T-cell (primary cell): Measurements from ENCODE around the gene EXOC4. TPM values are rescaled to one million over a fixed set of nuclear protein-coding genes. Genes with fewer than 3 reads are reported as not detected.

ENCODE experiments used
- ATAC-seq, 4 experiments: fragments of 200-7000 bp in 3 of 4; fragments of 150-1000 bp in 1 of 4; cut with Tn5 transposase; replicated peaks in 1 of 4; 1 replicate in 3 of 4; 2 replicates in 1 of 4; pipeline ENCODE4 v1.10.0; 2021; ENCODE audit warnings: moderate library complexity in 3 of 4, mild to moderate bottlenecking in 2 of 4, moderate number of reproducible peaks in 1 of 4
- CTCF ChIA-PET, 2 donors: fragments of 300-600 bp; sonication (Branson Sonifier 250); formaldehyde crosslinking; loops; one replicate each; lab custom pipeline; 2022; ENCODE audit warnings: antibody characterized with exemption in 2 of 2; lab: Charles Lee
- POLR2A ChIA-PET, 2 donors: fragments of 300-600 bp; sonication (Branson Sonifier 250); formaldehyde crosslinking; loops; one replicate each; lab custom pipeline; 2022; ENCODE audit warnings: antibody characterized with exemption in 2 of 2; lab: Charles Lee
- DNase-seq, 35 experiments: peaks; one replicate each; pipeline versions ENCODE4 v3.0.0 to v3.0.0-alpha.2; 2013 to 2023
- H3K27ac ChIP-seq: one replicate; pipeline ENCODE4 v1.5.1; 2013; ENCODE audit warnings: low read length
- H3K27me3 ChIP-seq, 2 experiments: replicated peaks in 1 of 2; 1 replicate in 1 of 2; 2 replicates in 1 of 2; pipeline versions ENCODE4 v1.6.1 to v1.7.0; 2013; ENCODE audit warnings: low read length in 1 of 2, mixed read lengths in 1 of 2; ENCODE audit not compliant: control insufficient read depth in 2 of 2, insufficient read depth in 2 of 2; ENCODE audit errors: extremely low read depth in 1 of 2
- H3K36me3 ChIP-seq, 2 donors: 1 replicate in 1 of 2; 2 replicates in 1 of 2; pipeline versions ENCODE4 v1.6.1 to v1.7.0; 2013; ENCODE audit warnings: low read length in 1 of 2; ENCODE audit not compliant: control insufficient read depth in 2 of 2, insufficient read depth in 1 of 2; ENCODE audit errors: extremely low read depth in 1 of 2
- H3K4me1 ChIP-seq, 2 experiments: 1 replicate in 1 of 2; 2 replicates in 1 of 2; pipeline versions ENCODE4 v1.6.1 to v1.7.0; 2013; ENCODE audit warnings: low read length in 2 of 2, mixed read lengths in 1 of 2; ENCODE audit not compliant: insufficient read depth in 2 of 2, control insufficient read depth in 1 of 2; ENCODE audit errors: extremely low read depth in 1 of 2
- H3K4me3 ChIP-seq, 2 donors: 1 replicate in 1 of 2; 2 replicates in 1 of 2; pipeline versions ENCODE4 v1.5.1 to v1.7.0; 2013; ENCODE audit warnings: mild to moderate bottlenecking in 2 of 2, low read length in 1 of 2, moderate library complexity in 1 of 2; ENCODE audit not compliant: control insufficient read depth in 1 of 2; ENCODE audit errors: extremely low read depth in 1 of 2
- H3K9me3 ChIP-seq: 2 replicates; pipeline ENCODE4 v1.7.0; 2013
- H3K27ac Mint-ChIP-seq, 2 donors: one replicate each; pipeline ENCODE4 v1.8.0; 2020 to 2021; ENCODE audit warnings: mild to moderate bottlenecking in 2 of 2, mixed read lengths in 2 of 2
- H3K27me3 Mint-ChIP-seq, 2 donors: one replicate each; pipeline ENCODE4 v1.8.0; 2021 to 2022; ENCODE audit warnings: mixed read lengths in 2 of 2
- H3K36me3 Mint-ChIP-seq: one replicate; pipeline ENCODE4 v1.8.0; 2021; ENCODE audit warnings: mixed read lengths
- H3K4me1 Mint-ChIP-seq, 3 donors: one replicate each; pipeline ENCODE4 v1.8.0; 2020 to 2022; ENCODE audit warnings: mixed read lengths in 3 of 3, mild to moderate bottlenecking in 1 of 3
- H3K4me3 Mint-ChIP-seq, 3 donors: one replicate each; pipeline ENCODE4 v1.8.0; 2020 to 2022; ENCODE audit warnings: mild to moderate bottlenecking in 3 of 3, mixed read lengths in 3 of 3, moderate library complexity in 3 of 3
- H3K9me3 Mint-ChIP-seq, 3 donors: one replicate each; pipeline ENCODE4 v1.8.0; 2020 to 2022; ENCODE audit warnings: mixed read lengths in 3 of 3
- WGBS: methylation state at CpG from one replicate; pipeline ENCODE4 v1.1.5; 2013; ENCODE audit warnings: missing lambda C conversion rate; ENCODE audit not compliant: insufficient coverage; 5-methylcytosine and 5-hydroxymethylcytosine counted together
- total RNA-seq, 35 experiments: library from RNA in 6 of 35; stranded (reverse) in 6 of 35; fragments of 120-200 nt in 1 of 35; gene quantifications; one replicate each; pipeline versions ENCODE4 v1.2.1 to v1.2.4 and lab custom pipeline; 2013 to 2026

Gene EXOC4
- total RNA-seq, 5 donors from 2014 or later (not counting 1 experiment from before 2014, with no cell fraction given) = 58.2 to 108 (median 64.8) TPM

- H3K9me3 Mint-ChIP-seq = no peaks in the 10 kb centered on the region
- H3K27ac Mint-ChIP-seq = no peak overlapping the region
- Histone ChIP-seq H3K36me3 (no peaks in the 10 kb centered on the region), H3K27me3 (no peaks in the 10 kb centered on the region), H3K4me1 (no peaks in the 10 kb centered on the region), H3K27ac (no peak overlapping the region), H3K9me3 (no peaks in the 10 kb centered on the region), H3K4me3 (no peak overlapping the region)
- no peaks in the 10 kb centered on the region for H3K27me3 Mint-ChIP-seq
- DNase-seq = no peak
- POLR2A ChIA-PET = no interaction called here
- WGBS = no CpG with 5 or more reads among the region's 1 CpG
- H3K4me1 Mint-ChIP-seq = peaks cover 0 to 6% (median 0%) of the 10 kb centered on the region in 3 donors
- H3K36me3 Mint-ChIP-seq = peaks cover 21% of the 10 kb centered on the region
- H3K4me3 Mint-ChIP-seq = no peak overlapping the region
- no peak for ATAC-seq
- CTCF ChIA-PET = interaction anchor here in 1 of 2 donors (0.6 kb wide), 1 partner anchor 484 kb away, joined by 9 read pairs; no protein-coding TSS in a partner anchor
Measured at GRCh38 chr7:133672866-133673265, 420.0 kb downstream of the EXOC4 start.

DNA sequence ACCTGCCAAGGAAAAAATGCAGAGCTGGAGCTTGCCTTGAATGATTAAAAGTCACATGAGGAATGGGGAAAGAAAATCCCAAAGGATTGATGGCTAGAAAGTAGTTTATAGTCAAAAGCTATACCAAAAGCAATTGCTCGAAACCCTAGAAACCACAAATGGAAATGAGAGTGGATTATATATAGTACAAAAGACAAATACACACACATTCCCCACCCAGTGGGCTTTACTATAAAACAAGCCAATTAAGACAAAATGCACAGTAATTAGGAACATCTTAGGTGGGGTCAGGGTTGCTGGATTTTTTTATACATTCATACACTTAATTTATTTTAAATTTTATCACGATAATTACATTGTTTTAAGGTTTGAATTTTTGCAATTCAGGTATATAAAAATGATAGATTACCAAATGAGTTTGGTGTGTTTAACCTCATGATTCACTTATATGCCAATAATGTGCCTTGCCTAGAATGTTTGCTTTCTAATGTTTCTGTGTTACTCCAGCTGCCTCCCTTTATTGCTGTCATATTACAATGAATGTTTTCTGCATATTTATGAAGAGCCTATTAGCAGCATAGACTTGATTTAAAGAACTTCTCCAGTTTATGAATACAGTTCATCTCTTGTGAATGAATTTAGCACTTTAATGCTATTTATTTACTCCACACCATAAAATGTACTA is 421.3 kb downstream of the EXOC4 start:
- Mint-ChIP-seq H3K27ac (no peak overlapping the region), H3K4me1 (peaks cover 0 to 6% (median 0%) of the 10 kb centered on the region in 3 donors), H3K27me3 (no peaks in the 10 kb centered on the region), H3K9me3 (no peaks in the 10 kb centered on the region), H3K4me3 (no peak overlapping the region), H3K36me3 (peaks cover 22% of the 10 kb centered on the region)
- no peak for DNase-seq
- POLR2A ChIA-PET = no interaction called here
- CTCF ChIA-PET = no interaction called here
- Histone ChIP-seq H3K27me3 (no peaks in the 10 kb centered on the region), H3K4me1 (no peaks in the 10 kb centered on the region), H3K27ac (no peak overlapping the region), H3K4me3 (no peak overlapping the region), H3K9me3 (no peaks in the 10 kb centered on the region), H3K36me3 (no peaks in the 10 kb centered on the region)
- WGBS = no CpG with 5 or more reads among the region's 2 CpGs
- ATAC-seq = no peak

DNA sequence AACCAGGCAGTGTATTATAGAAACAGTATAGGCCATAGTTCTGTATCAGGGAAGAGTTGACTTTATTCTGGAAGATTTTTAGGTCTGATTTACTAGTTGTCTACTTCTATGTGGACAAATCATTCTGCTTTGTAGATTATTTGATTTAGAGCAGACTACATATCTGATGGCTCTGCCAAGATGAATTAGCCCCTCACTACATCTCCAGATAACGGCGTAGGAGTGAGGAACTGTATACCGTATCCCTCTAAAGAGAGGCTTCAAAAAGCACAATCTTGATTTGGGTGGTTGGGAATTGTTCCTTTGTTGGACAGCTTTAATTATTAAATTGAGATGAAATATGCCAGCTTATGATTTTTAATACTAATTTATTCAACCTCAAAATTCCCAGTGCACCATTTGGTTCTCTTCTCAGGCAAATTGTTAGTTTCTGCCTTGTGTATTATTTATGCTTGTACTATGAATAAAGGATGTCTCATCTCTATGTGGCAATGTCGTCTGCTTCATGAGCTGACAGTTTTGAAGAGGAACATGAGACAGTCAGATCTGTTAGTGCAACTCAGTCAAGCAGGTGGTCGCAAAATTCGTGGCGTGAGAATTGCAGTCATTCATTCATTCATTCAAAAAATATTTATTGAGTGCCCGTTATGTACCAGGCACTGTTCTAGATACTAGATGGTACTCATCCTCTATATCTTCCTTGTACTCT is 422.8 kb downstream of the EXOC4 start:
- H3K27me3 Mint-ChIP-seq = no peaks in the 10 kb centered on the region
- POLR2A ChIA-PET = no interaction called here

GRCh38 chr7:133676805-133677370 is 424.0 kb downstream of the EXOC4 start:
- Mint-ChIP-seq H3K27me3 (no peaks in the 10 kb centered on the region), H3K9me3 (no peaks in the 10 kb centered on the region), H3K4me1 (peaks cover 0 to 6% (median 0%) of the 10 kb centered on the region in 3 donors), H3K4me3 (no peak overlapping the region), H3K36me3 (peaks cover 23% of the 10 kb centered on the region), H3K27ac (no peak overlapping the region)
- no peaks in the 10 kb centered on the region for H3K27me3 ChIP-seq
- DNase-seq (no peak), ATAC-seq (no peak)
- ChIA-PET CTCF (interaction anchor here in 1 of 2 donors (0.6 kb wide), 1 partner anchor 229 kb away, joined by 3 read pairs; no protein-coding TSS in a partner anchor), POLR2A (interaction anchor here in 1 of 2 donors (0.7 kb wide), 1 partner anchor 538 kb away, joined by 4 read pairs; no protein-coding TSS in a partner anchor)
- no peak overlapping the region for H3K27ac ChIP-seq
- no peak overlapping the region for H3K4me3 ChIP-seq
- no CpG with 5 or more reads among the region's 2 CpGs for WGBS
- H3K36me3 ChIP-seq = no peaks in the 10 kb centered on the region
- H3K9me3 ChIP-seq = no peaks in the 10 kb centered on the region
- no peaks in the 10 kb centered on the region for H3K4me1 ChIP-seq

More for the DNA sequence above, 422.8 kb downstream of the EXOC4 start:
- Mint-ChIP-seq H3K36me3 (peaks cover 28% of the 10 kb centered on the region), H3K9me3 (no peaks in the 10 kb centered on the region), H3K4me3 (no peak overlapping the region), H3K4me1 (peaks cover 0 to 6% (median 0%) of the 10 kb centered on the region in 3 donors), H3K27ac (no peak overlapping the region)
- Histone ChIP-seq H3K27me3 (no peaks in the 10 kb centered on the region), H3K9me3 (no peaks in the 10 kb centered on the region), H3K4me3 (no peak overlapping the region), H3K27ac (no peak overlapping the region), H3K4me1 (no peaks in the 10 kb centered on the region), H3K36me3 (no peaks in the 10 kb centered on the region)
- WGBS = no CpG with 5 or more reads among the region's 8 CpGs
- no peak for ATAC-seq
- DNase-seq = no peak
- CTCF ChIA-PET = no interaction called here

DNA sequence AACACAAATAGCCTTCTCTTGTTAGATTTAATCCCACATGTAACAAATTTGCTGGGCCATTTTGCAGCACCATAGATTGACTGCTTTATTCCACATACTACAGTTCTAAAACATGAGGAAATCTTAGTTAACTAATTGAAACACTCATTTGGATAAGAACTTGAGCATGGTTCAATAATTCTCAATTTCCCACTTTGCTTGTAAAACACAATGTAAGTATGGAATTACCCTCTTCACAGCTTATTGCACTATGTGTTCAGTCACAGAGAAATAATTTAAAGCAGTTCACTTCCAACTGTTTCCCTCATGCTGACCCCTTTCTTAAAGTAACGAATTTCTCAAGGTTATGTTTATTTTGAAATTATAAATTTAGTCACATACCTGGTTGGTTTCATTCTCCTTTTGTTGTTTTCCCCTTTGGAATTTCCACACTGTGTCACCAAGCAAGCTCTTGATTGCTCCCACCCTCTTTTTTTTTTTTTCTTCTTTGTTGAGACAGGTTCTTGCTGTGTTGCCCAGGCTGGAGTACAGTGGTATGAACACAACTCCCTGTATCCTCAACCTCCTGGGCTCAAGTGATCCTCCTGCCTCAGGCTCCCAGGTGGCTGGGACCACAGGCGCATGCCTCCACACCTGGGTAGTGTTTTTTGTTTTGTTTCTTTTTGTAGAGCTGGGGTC is 425.4 kb downstream of the EXOC4 start:
- WGBS = no CpG with 5 or more reads among the region's 2 CpGs
- ChIA-PET POLR2A (no interaction called here), CTCF (no interaction called here)
- H3K27me3 Mint-ChIP-seq = no peaks in the 10 kb centered on the region
- Histone ChIP-seq H3K9me3 (no peaks in the 10 kb centered on the region), H3K27me3 (no peaks in the 10 kb centered on the region), H3K36me3 (no peaks in the 10 kb centered on the region), H3K4me3 (no peak overlapping the region), H3K4me1 (no peaks in the 10 kb centered on the region), H3K27ac (no peak overlapping the region)
- no peaks in the 10 kb centered on the region for H3K9me3 Mint-ChIP-seq
- peaks cover 0 to 6% (median 0%) of the 10 kb centered on the region in 3 donors for H3K4me1 Mint-ChIP-seq
- no peak overlapping the region for H3K27ac Mint-ChIP-seq
- no peak overlapping the region for H3K4me3 Mint-ChIP-seq
- peaks cover 31% of the 10 kb centered on the region for H3K36me3 Mint-ChIP-seq
- no peak for ATAC-seq
- no peak for DNase-seq

DNA sequence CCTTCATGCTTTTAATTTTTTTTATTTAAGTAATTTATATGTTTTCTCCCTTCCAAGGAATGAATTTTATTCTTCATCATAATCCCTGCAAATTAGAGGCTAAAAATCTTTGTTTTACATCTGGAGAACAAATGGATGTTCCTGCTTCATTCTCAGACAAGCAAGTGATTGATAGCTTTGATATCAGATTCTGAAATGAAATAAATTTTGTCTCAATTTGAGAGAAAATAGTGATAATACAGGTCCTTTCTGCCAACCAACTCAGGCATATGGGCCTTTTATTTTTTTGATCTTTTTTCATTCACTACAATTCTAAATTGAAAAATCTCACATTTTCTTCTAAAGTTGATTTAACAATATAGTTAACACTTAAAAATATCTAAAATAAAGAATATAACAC is 427.1 kb downstream of the EXOC4 start:
- DNase-seq (no peak), ATAC-seq (no peak)
- CTCF ChIA-PET = interaction anchor here in 1 of 2 donors (0.7 kb wide), 1 partner anchor 65 kb away, joined by 3 read pairs; no protein-coding TSS in a partner anchor
- Histone ChIP-seq H3K36me3 (no peaks in the 10 kb centered on the region), H3K4me3 (no peak overlapping the region), H3K27ac (no peak overlapping the region), H3K27me3 (no peaks in the 10 kb centered on the region), H3K9me3 (no peaks in the 10 kb centered on the region), H3K4me1 (no peaks in the 10 kb centered on the region)
- H3K9me3 Mint-ChIP-seq = no peaks in the 10 kb centered on the region
- no peak overlapping the region for H3K4me3 Mint-ChIP-seq
- no peak overlapping the region for H3K27ac Mint-ChIP-seq
- H3K36me3 Mint-ChIP-seq = peaks cover 34% of the 10 kb centered on the region
- POLR2A ChIA-PET = no interaction called here
- H3K4me1 Mint-ChIP-seq = peaks cover 0 to 6% (median 0%) of the 10 kb centered on the region in 3 donors
- no peaks in the 10 kb centered on the region for H3K27me3 Mint-ChIP-seq
